Activated CD8-positive, alpha-beta memory T cell treated with anti-CD3 and anti-CD28 coated beads for 4 hours (primary cell): Measurements from ENCODE around the gene AFAP1L2.

Source experiments
- DNase-seq, 2 donors: peaks; one replicate each; pipeline ENCODE4 v3.0.0-alpha.2; 2020; ENCODE audit warnings: low read depth in 2 of 2

Gene AFAP1L2

GRCh38 chr10:114412907-114413797, 8.8 kb upstream of the AFAP1L2 start:
- DNase-seq, result no peak

GRCh38 chr10:114408968-114409444, 4.7 kb upstream of the AFAP1L2 start:
- no peak for DNase-seq

- DNase-seq, result no peak
Observed at GRCh38 chr10:114408112-114408967, 4.0 kb upstream of the AFAP1L2 start.

- DNase-seq, result no peak
Observed at GRCh38 chr10:114406455-114406854, 2.2 kb upstream of the AFAP1L2 start.

- DNase-seq, result no peak
Observed at GRCh38 chr10:114405011-114405350, 679 bp upstream of the AFAP1L2 start.

- DNase-seq, result no peak
Observed at GRCh38 chr10:114403541-114404161, 651 bp downstream of the AFAP1L2 start.

- DNase-seq, result no peak
Observed at GRCh38 chr10:114402871-114403540, 1.3 kb downstream of the AFAP1L2 start.

- no peak for DNase-seq
Observed at GRCh38 chr10:114402233-114402632, 2.1 kb downstream of the AFAP1L2 start.

- no peak for DNase-seq
Observed at GRCh38 chr10:114401195-114401791, 3.0 kb downstream of the AFAP1L2 start.

- DNase-seq, result no peak
Observed at GRCh38 chr10:114400091-114400490, 4.2 kb downstream of the AFAP1L2 start.

GRCh38 chr10:114399576-114399975, 4.7 kb downstream of the AFAP1L2 start:
- DNase-seq, result no peak

- DNase-seq, result no peak
Observed at GRCh38 chr10:114398587-114399331, 5.5 kb downstream of the AFAP1L2 start.

GRCh38 chr10:114397651-114398145, 6.6 kb downstream of the AFAP1L2 start:
- DNase-seq, result no peak

GRCh38 chr10:114396464-114396863, 7.8 kb downstream of the AFAP1L2 start:
- DNase-seq, result no peak

GRCh38 chr10:114395366-114396022, 8.8 kb downstream of the AFAP1L2 start:
- no peak for DNase-seq

GRCh38 chr10:114394531-114394930, 9.8 kb downstream of the AFAP1L2 start:
- DNase-seq, result no peak

- DNase-seq, result no peak
Observed at GRCh38 chr10:114393886-114394285, 10.4 kb downstream of the AFAP1L2 start.

GRCh38 chr10:114393482-114393881, 10.8 kb downstream of the AFAP1L2 start:
- no peak for DNase-seq

GRCh38 chr10:114392112-114392835, 12.0 kb downstream of the AFAP1L2 start:
- DNase-seq, result no peak
